Measurements from ENCODE around the gene TLE4. TPM values are rescaled to one million over a fixed set of nuclear protein-coding genes. Genes with fewer than 3 reads are reported as not detected.

TLE4 gene
- total RNA-seq, 2 experiments from 2014 or later: 125 to 136 TPM

- H3K4me3 Mint-ChIP-seq: no peak overlapping the region
- ChIA-PET POLR2A (interaction anchor here (1.2 kb wide), 1 partner anchor 9 kb away, joined by 3 read pairs; the partner anchor contains the start of gene TLE4), CTCF (no interaction called here)
- peaks cover 0 to 3% of the 10 kb centered on the region in 2 experiments for H3K9me3 ChIP-seq (ENCODE audit: control insufficient read depth in 1 of 2, insufficient read depth in 1 of 2, low read length in 2 of 2)
- peaks cover 6% of the 10 kb centered on the region for H3K4me1 Mint-ChIP-seq (ENCODE audit: low read depth)
- no peaks in the 10 kb centered on the region for H3K36me3 Mint-ChIP-seq (ENCODE audit: low read depth)
- no peaks in the 10 kb centered on the region for H3K36me3 ChIP-seq (ENCODE audit: insufficient read depth, low read length)
- no peak for TF ChIP-seq CTCF (IDR thresholded peaks at IDR 0.05)
- no peak overlapping the region for H3K27ac ChIP-seq (ENCODE audit: low read depth in 1 of 2, low read length in 2 of 2)
- H3K27me3 Mint-ChIP-seq: peaks cover 36% of the 10 kb centered on the region
- DNase-seq (no peak), ATAC-seq (ENCODE audit: poor library complexity) (no peak)
- intact Hi-C loops (cut with DNase I, micrococcal nuclease): loop anchor here in 1 of 2 experiments (10.0 kb wide), 1 partner anchor 88 kb away; no protein-coding TSS in a partner anchor
- H3K4me1 ChIP-seq (ENCODE audit: insufficient read depth, low read length): no peaks in the 10 kb centered on the region
- H3K27ac Mint-ChIP-seq: no peak overlapping the region
- H3K4me3 ChIP-seq (ENCODE audit: low read length): no peak overlapping the region
- H3K9me3 Mint-ChIP-seq: no peaks in the 10 kb centered on the region
- peaks cover 0 to 8% of the 10 kb centered on the region in 2 experiments for H3K27me3 ChIP-seq (ENCODE audit: control insufficient read depth in 1 of 2, insufficient read depth in 2 of 2, low read length in 2 of 2)
Observed at GRCh38 chr9:79562749-79563386, 8.9 kb upstream of the TLE4 start.

- Mint-ChIP-seq H3K27ac (no peak overlapping the region), H3K4me3 (no peak overlapping the region), H3K27me3 (peaks cover 36% of the 10 kb centered on the region), H3K36me3 (ENCODE audit: low read depth) (no peaks in the 10 kb centered on the region), H3K9me3 (no peaks in the 10 kb centered on the region), H3K4me1 (ENCODE audit: low read depth) (peaks cover 6% of the 10 kb centered on the region)
- Histone ChIP-seq H3K36me3 (ENCODE audit: insufficient read depth, low read length) (no peaks in the 10 kb centered on the region), H3K4me3 (ENCODE audit: low read length) (no peak overlapping the region), H3K27me3 (ENCODE audit: control insufficient read depth in 1 of 2, insufficient read depth in 2 of 2, low read length in 2 of 2) (peaks cover 0 to 8% of the 10 kb centered on the region in 2 experiments), H3K4me1 (ENCODE audit: insufficient read depth, low read length) (no peaks in the 10 kb centered on the region), H3K9me3 (ENCODE audit: control insufficient read depth in 1 of 2, insufficient read depth in 1 of 2, low read length in 2 of 2) (peaks cover 0 to 4% of the 10 kb centered on the region in 2 experiments), H3K27ac (ENCODE audit: low read depth in 1 of 2, low read length in 2 of 2) (no peak overlapping the region)
- no peak for TF ChIP-seq CTCF (IDR thresholded peaks at IDR 0.05)
- POLR2A ChIA-PET: interaction anchor here (0.6 kb wide), 1 partner anchor 8 kb away, joined by 3 read pairs; the partner anchor contains the start of gene TLE4
- CTCF ChIA-PET: no interaction called here
- no peak for ATAC-seq (ENCODE audit: poor library complexity)
- intact Hi-C loops (cut with DNase I, micrococcal nuclease): loop anchor here in 1 of 2 experiments (10.0 kb wide), 1 partner anchor 89 kb away; no protein-coding TSS in a partner anchor
- DNase-seq: no peak
Observed at GRCh38 chr9:79564105-79564504, 7.7 kb upstream of the TLE4 start.

GRCh38 chr9:79565245-79565644 lies 6.5 kb upstream of the TLE4 start:
- Mint-ChIP-seq H3K4me3 (no peak overlapping the region), H3K36me3 (ENCODE audit: low read depth) (no peaks in the 10 kb centered on the region), H3K4me1 (ENCODE audit: low read depth) (peaks cover 6% of the 10 kb centered on the region), H3K27me3 (peaks cover 35% of the 10 kb centered on the region), H3K27ac (no peak overlapping the region), H3K9me3 (no peaks in the 10 kb centered on the region)
- Histone ChIP-seq H3K27me3 (ENCODE audit: control insufficient read depth in 1 of 2, insufficient read depth in 2 of 2, low read length in 2 of 2) (peaks cover 5 to 8% of the 10 kb centered on the region in 2 experiments), H3K27ac (ENCODE audit: low read depth in 1 of 2, low read length in 2 of 2) (no peak overlapping the region), H3K4me1 (ENCODE audit: insufficient read depth, low read length) (peaks cover 5% of the 10 kb centered on the region), H3K4me3 (ENCODE audit: low read length) (no peak overlapping the region), H3K9me3 (ENCODE audit: control insufficient read depth in 1 of 2, insufficient read depth in 1 of 2, low read length in 2 of 2) (peaks cover 0 to 4% of the 10 kb centered on the region in 2 experiments), H3K36me3 (ENCODE audit: insufficient read depth, low read length) (no peaks in the 10 kb centered on the region)
- ATAC-seq (ENCODE audit: poor library complexity): no peak
- POLR2A ChIA-PET: no interaction called here
- CTCF ChIA-PET: no interaction called here
- no peak for TF ChIP-seq CTCF (IDR thresholded peaks at IDR 0.05)
- intact Hi-C loops (cut with DNase I, micrococcal nuclease): loop anchor here in 1 of 2 experiments (10.0 kb wide), 1 partner anchor 90 kb away; no protein-coding TSS in a partner anchor
- DNase-seq: no peak

Data from CD4-positive, alpha-beta T cell (primary cell).